Measurements from ENCODE around the gene NOP58. TPM values are rescaled to one million over a fixed set of nuclear protein-coding genes. Genes with fewer than 3 reads are reported as not detected.

Gene NOP58, protein sequence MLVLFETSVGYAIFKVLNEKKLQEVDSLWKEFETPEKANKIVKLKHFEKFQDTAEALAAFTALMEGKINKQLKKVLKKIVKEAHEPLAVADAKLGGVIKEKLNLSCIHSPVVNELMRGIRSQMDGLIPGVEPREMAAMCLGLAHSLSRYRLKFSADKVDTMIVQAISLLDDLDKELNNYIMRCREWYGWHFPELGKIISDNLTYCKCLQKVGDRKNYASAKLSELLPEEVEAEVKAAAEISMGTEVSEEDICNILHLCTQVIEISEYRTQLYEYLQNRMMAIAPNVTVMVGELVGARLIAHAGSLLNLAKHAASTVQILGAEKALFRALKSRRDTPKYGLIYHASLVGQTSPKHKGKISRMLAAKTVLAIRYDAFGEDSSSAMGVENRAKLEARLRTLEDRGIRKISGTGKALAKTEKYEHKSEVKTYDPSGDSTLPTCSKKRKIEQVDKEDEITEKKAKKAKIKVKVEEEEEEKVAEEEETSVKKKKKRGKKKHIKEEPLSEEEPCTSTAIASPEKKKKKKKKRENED
- total RNA-seq (2021; ENCODE audit: unreplicated experiment) (136 TPM), Bru-seq, nascent RNA (percentile 98 among the genes with signal in this experiment), BruChase-seq, experiment 1, labeled RNA remaining after a 6-hour chase (percentile 97 among the genes with signal in this experiment), BruChase-seq, experiment 2, labeled RNA remaining after a 2-hour chase (percentile 96 among the genes with signal in this experiment)
- polyA plus RNA-seq (2012), result 62.0 and 80.2 TPM in 2 replicates
- long read RNA-seq, transcript NOP58-201 (15 exons, 2,046 nt), result major isoform, 42 of 186 reads
- long read RNA-seq, partial matches to known transcripts, result 84 of 186 reads
- long read RNA-seq, other reads (novel, unspliced or antisense), result 57 of 186 reads

GRCh38 chr2:202265467-202266277 is at the start of gene NOP58:
Gene NOP58 (plus strand): TSS chr2:202265763. CDS start chr2:202265942, 179 bp downstream.
- Histone ChIP-seq H3K4me1 (ENCODE audit: control insufficient read depth in 1 of 2, insufficient read depth in 2 of 2, low read length in 2 of 2) (peaks cover 14 to 30% of the 10 kb centered on the region in 2 experiments), H3K36me3 (ENCODE audit: control insufficient read depth in 1 of 2, insufficient read depth in 2 of 2, low read length in 2 of 2) (peaks cover 0 to 10% of the 10 kb centered on the region in 2 experiments; a peak in 2 of 4 replicates), H3K9me2 (ENCODE audit: insufficient read depth) (no peaks in the 10 kb centered on the region), H3K79me2 (ENCODE audit: insufficient read depth, low read length) (peaks cover 54% of the 10 kb centered on the region), H3K4me3 (replicated peaks in 1 of 2; ENCODE audit: low read depth in 1 of 2, low read length in 2 of 2) (peak within 1 kb of the TSS; percentile 80 to 100), H3K9me3 (ENCODE audit: control insufficient read depth in 1 of 2, insufficient read depth in 1 of 2, low read depth in 1 of 2, low read length in 2 of 2) (no peaks in the 10 kb centered on the region), H3K4me2 (ENCODE audit: low read length) (peak within 1 kb of the TSS; percentile 90), H2AFZ (ENCODE audit: low read depth, low read length, poor library complexity, severe bottlenecking) (no peak within 1 kb of the TSS), H3K27me3 (ENCODE audit: insufficient read depth, low read length) (no peaks in the 10 kb centered on the region), H3K9ac (ENCODE audit: low read length) (peak within 1 kb of the TSS; percentile 97), H3K27ac (ENCODE audit: low read depth, low read length) (peak within 1 kb of the TSS; percentile 89), H4K20me1 (ENCODE audit: insufficient read depth) (peaks cover 29% of the 10 kb centered on the region)
- ChIA-PET POLR2A (interaction anchor here (0.7 kb wide), 1 partner anchor 1035 kb away, joined by 3 read pairs; no protein-coding TSS in a partner anchor), RAD21 (ENCODE audit: low non-redundant PET in 1 of 2, low total read pairs in 2 of 2, uncharacterized antibody in 2 of 2, unreplicated experiment in 2 of 2) (interaction anchor here in 1 of 2 experiments (0.6 kb wide), 1 partner anchor 21 kb away, joined by 6 read pairs; no protein-coding TSS in a partner anchor), CTCF (no interaction called here)
- ATAC-seq, result peak; percentile 91
- peak; percentile 92 for DNase-seq (ENCODE audit: low read depth, low spot score)
- TF ChIP-seq POLR2AphosphoS5 (IDR thresholded peaks at IDR 0.05; ENCODE audit: low read depth, low read length) (peak; percentile 99), MAX (IDR thresholded peaks at IDR 0.05) (peak; percentile 98), POLR2A (IDR thresholded peaks at IDR 0.05; ENCODE audit: borderline replicate concordance, extremely low read depth, insufficient read depth, insufficient read length) (peak; percentile 94), SP1 (IDR thresholded peaks at IDR 0.05; ENCODE audit: low read depth) (peak; percentile 70), YY1 (IDR thresholded peaks at IDR 0.05; ENCODE audit: extremely low read depth, insufficient replicate concordance, low read depth, low read length) (peak; percentile 66), ZFX (IDR thresholded peaks at IDR 0.05) (peak; percentile 75), TCF7L2 (IDR thresholded peaks at IDR 0.05; ENCODE audit: borderline replicate concordance, extremely low read depth, insufficient read depth, insufficient read length) (peak; percentile 30), SIN3A (IDR thresholded peaks at IDR 0.05; ENCODE audit: low read depth) (peak; percentile 97), EZH2phosphoT487 (IDR thresholded peaks at IDR 0.05; ENCODE audit: borderline replicate concordance) (no peak), ATF3 (IDR thresholded peaks at IDR 0.05) (no peak)
- TF ChIP-seq, protein P1, sequence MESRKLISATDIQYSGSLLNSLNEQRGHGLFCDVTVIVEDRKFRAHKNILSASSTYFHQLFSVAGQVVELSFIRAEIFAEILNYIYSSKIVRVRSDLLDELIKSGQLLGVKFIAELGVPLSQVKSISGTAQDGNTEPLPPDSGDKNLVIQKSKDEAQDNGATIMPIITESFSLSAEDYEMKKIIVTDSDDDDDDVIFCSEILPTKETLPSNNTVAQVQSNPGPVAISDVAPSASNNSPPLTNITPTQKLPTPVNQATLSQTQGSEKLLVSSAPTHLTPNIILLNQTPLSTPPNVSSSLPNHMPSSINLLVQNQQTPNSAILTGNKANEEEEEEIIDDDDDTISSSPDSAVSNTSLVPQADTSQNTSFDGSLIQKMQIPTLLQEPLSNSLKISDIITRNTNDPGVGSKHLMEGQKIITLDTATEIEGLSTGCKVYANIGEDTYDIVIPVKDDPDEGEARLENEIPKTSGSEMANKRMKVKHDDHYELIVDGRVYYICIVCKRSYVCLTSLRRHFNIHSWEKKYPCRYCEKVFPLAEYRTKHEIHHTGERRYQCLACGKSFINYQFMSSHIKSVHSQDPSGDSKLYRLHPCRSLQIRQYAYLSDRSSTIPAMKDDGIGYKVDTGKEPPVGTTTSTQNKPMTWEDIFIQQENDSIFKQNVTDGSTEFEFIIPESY (IDR thresholded peaks at IDR 0.05; ENCODE audit: extremely low read depth, insufficient replicate concordance, low read length), result peak; percentile 93
- intact Hi-C loops (cut with micrococcal nuclease), result loop anchor here (1.0 to 5.0 kb wide), 2 partner anchors 27 to 468 kb away; partner anchors contain the start of gene SUMO1
- TSS peak; percentile 63 for BruUV-seq (replicated peaks)

Measured in HCT116 (cell line).